GM12878 (cell line): Measurements from ENCODE around the gene DES. TPM values are rescaled to one million over a fixed set of nuclear protein-coding genes. Genes with fewer than 3 reads are reported as not detected.

Experiments used
- ATAC-seq: fragments of 200-7000 bp; cut with Tn5 transposase; 3 replicates; pipeline ENCODE4 v1.9.1; 2020; ENCODE audit warnings: mild to moderate bottlenecking, moderate library complexity
- BruUV-seq: library from RNA; stranded (reverse); fragments of 400-500 nt; replicated peaks from 2 replicates; lab custom pipeline; 2021; lab: Mats Ljungman, UMichigan
- CTCF ChIA-PET: fragments of 300-600 bp; sonication (Branson Sonifier 250); formaldehyde crosslinking; extraction: SDS; loops from one replicate; lab custom pipeline; 2021; ENCODE audit warnings: inconsistent platforms; lab: Yijun Ruan, JAX
- POLR2A ChIA-PET: fragments of 350-600 bp; formaldehyde crosslinking; extraction: SDS; loops from one replicate; lab custom pipeline; 2021; ENCODE audit warnings: inconsistent platforms; lab: Charles Lee
- RAD21 ChIA-PET: fragments of 300-600 bp; sonication (Branson Sonifier 250); formaldehyde crosslinking; loops from one replicate; lab custom pipeline; 2023; ENCODE audit warnings: antibody characterized with exemption; ENCODE audit not compliant: unreplicated experiment; lab: Charles Lee
- SMC1A ChIA-PET: fragments of 300-600 bp; sonication (Branson Sonifier 250); formaldehyde crosslinking; loops from one replicate; lab custom pipeline; 2023; ENCODE audit not compliant: unreplicated experiment, uncharacterized antibody; lab: Charles Lee
- DNase-seq: peaks from one replicate; pipeline ENCODE4 v3.0.0-alpha.2; 2011; ENCODE audit warnings: low read depth, low spot score
- FAIRE-seq: peaks from 3 replicates; lab custom pipeline; 2011; peaks lifted over from hg19 to GRCh38; lab: Jason Lieb, UNC
- H2AFZ ChIP-seq: 2 replicates; pipeline ENCODE4 v1.6.0; 2011; ENCODE audit warnings: low read depth, low read length, control low read depth; ENCODE audit not compliant: control insufficient read depth
- H3K27ac ChIP-seq: 2 replicates; pipeline ENCODE4 v1.5.1; 2011; ENCODE audit warnings: control low read depth; ENCODE audit not compliant: control insufficient read depth, insufficient read depth
- H3K27me3 ChIP-seq, 2 experiments: replicated peaks in 1 of 2; 2 replicates each; pipeline versions ENCODE4 v1.6.0 to v1.6.1; 2011; ENCODE audit warnings: low read length in 1 of 2; ENCODE audit not compliant: control insufficient read depth in 2 of 2, insufficient read depth in 2 of 2
- H3K36me3 ChIP-seq, 2 experiments: 2 replicates each; pipeline ENCODE4 v1.5.1; 2011; ENCODE audit warnings: low read length in 1 of 2; ENCODE audit not compliant: control insufficient read depth in 2 of 2, insufficient read depth in 2 of 2
- H3K4me1 ChIP-seq: 2 replicates; pipeline ENCODE4 v1.6.1; 2011; ENCODE audit warnings: mild to moderate bottlenecking, low read length, moderate library complexity, mixed read lengths; ENCODE audit not compliant: control insufficient read depth, insufficient read depth
- H3K4me2 ChIP-seq: 2 replicates; pipeline ENCODE4 v1.6.0; 2011; ENCODE audit warnings: control low read depth; ENCODE audit not compliant: control insufficient read depth, insufficient read depth
- H3K4me3 ChIP-seq: fragments of 200-600 bp; sonication (generic); 2 replicates; pipeline ENCODE4 v1.5.1; 2016
- H3K79me2 ChIP-seq: 2 replicates; pipeline ENCODE4 v1.6.0; 2011; ENCODE audit warnings: low read length; ENCODE audit not compliant: control insufficient read depth, insufficient read depth
- H3K9ac ChIP-seq: 2 replicates; pipeline ENCODE4 v1.8.0; 2011; ENCODE audit warnings: low read length, control low read depth, mixed read lengths; ENCODE audit not compliant: control insufficient read depth, insufficient read depth
- H3K9me3 ChIP-seq: replicated peaks from 3 replicates; pipeline ENCODE4 v1.5.1; 2011; ENCODE audit warnings: mild to moderate bottlenecking, low read length; ENCODE audit not compliant: control insufficient read depth, insufficient read depth
- H4K20me1 ChIP-seq: 2 replicates; pipeline ENCODE4 v1.6.0; 2011; ENCODE audit not compliant: control insufficient read depth, insufficient read depth
- CEBPB ChIP-seq, 2 experiments: fragments of 150-350 bp in 1 of 2; IDR thresholded peaks; 2 replicates each; pipeline ENCODE4 v1.6.1; 2012 to 2014; ENCODE audit warnings: low read depth in 2 of 2, low read length in 2 of 2, borderline replicate concordance in 1 of 2, inconsistent platforms in 1 of 2
- EP300 ChIP-seq, 2 experiments: fragments of 150-350 bp in 1 of 2; IDR thresholded peaks; 2 replicates each; pipeline ENCODE4 v1.6.1; 2011 to 2012; ENCODE audit warnings: low read depth in 2 of 2, low read length in 2 of 2, borderline replicate concordance in 1 of 2, improper control_type of control experiment in 1 of 2, inconsistent platforms in 1 of 2; ENCODE audit not compliant: control insufficient read depth in 1 of 2
- PML ChIP-seq: IDR thresholded peaks from 2 replicates; pipeline ENCODE4 v1.6.1; 2012; ENCODE audit warnings: low read length, inconsistent platforms
- POLR2A ChIP-seq: IDR thresholded peaks from 2 replicates; pipeline ENCODE4 v1.6.1; 2011; ENCODE audit warnings: low read depth, mild to moderate bottlenecking, low read length
- REST ChIP-seq: IDR thresholded peaks from 2 replicates; pipeline ENCODE4 v1.6.1; 2012; ENCODE audit warnings: mild to moderate bottlenecking, low read depth, low read length
- ZBED1 ChIP-seq: IDR thresholded peaks from 2 replicates; pipeline ENCODE4 v1.6.1; 2016; ENCODE audit warnings: borderline replicate concordance
- ZNF217 ChIP-seq: fragments of 450-650 bp; IDR thresholded peaks from 2 replicates; pipeline ENCODE4 v1.6.1; 2017; ENCODE audit warnings: antibody characterized with exemption, mild to moderate bottlenecking
- WGBS: methylation state at CpG from one replicate; pipeline ENCODE4 v1.1.6; 2016; ENCODE audit warnings: low lambda C conversion rate; ENCODE audit not compliant: insufficient replicate concordance, insufficient coverage; ENCODE audit errors: missing lambda C conversion rate; 5-methylcytosine and 5-hydroxymethylcytosine counted together
- in situ Hi-C: fragments of 300-500 bp; cut with MboI; formaldehyde crosslinking; loops from 9 replicates; pipeline ENCODE4 v1.14.3; 2018; ENCODE audit warnings: mixed read lengths
- intact Hi-C: fragments of 100-400 bp; cut with micrococcal nuclease; formaldehyde crosslinking; loops from one replicate; pipeline ENCODE4 v1.14.2; 2022; ENCODE audit not compliant: unreplicated experiment
- polyA plus RNA-seq, 11 experiments: library from polyadenylated mRNA; depleted of rRNA in 4 of 11; unstranded in 6 of 11; stranded (reverse) in 5 of 11; fragments of >200 nt; fragmentation: Nextera tagmentation in 4 of 11; fragmentation: Illumina TruSeq in 1 of 11; extraction: Ambion mirVana in 4 of 11; extraction: Trizol in 1 of 11; gene quantifications; 1 replicate in 1 of 11; 2 replicates in 10 of 11; pipeline versions ENCODE4 v1.2.1 to v1.2.3, GENCODE V29; 2011 to 2016; ENCODE audit warnings: inconsistent platforms in 2 of 11, missing spikeins in 2 of 11, low read depth in 1 of 11
- total RNA-seq, 4 experiments: library from RNA; depleted of rRNA in 3 of 4; stranded (reverse); fragments of >200 nt in 3 of 4; fragmentation: Illumina TruSeq in 1 of 4; extraction: Trizol in 1 of 4; gene quantifications; 2 replicates each; pipeline versions ENCODE4 v1.2.1 to v1.2.3, GENCODE V29; 2013 to 2021
- TF ChIP-seq, protein P1 (sequence below): IDR thresholded peaks from 2 replicates; pipeline ENCODE4 v1.6.1; 2012; ENCODE audit warnings: low read depth, low read length, improper control_type of control experiment
- TF ChIP-seq, protein P2 (sequence below): IDR thresholded peaks from 2 replicates; pipeline ENCODE4 v1.6.1; 2012; ENCODE audit warnings: improper control_type of control experiment, low read depth, low read length; ENCODE audit not compliant: insufficient replicate concordance
- TF ChIP-seq, protein P3 (sequence below): fragments of 450-650 bp; IDR thresholded peaks from 2 replicates; pipeline ENCODE4 v1.6.1; 2017; ENCODE audit warnings: mild to moderate bottlenecking, low read depth, inconsistent platforms; ENCODE audit not compliant: poor library complexity, severe bottlenecking

DES gene
- total and polyA plus RNA-seq, 10 of the 15 experiments (the other 5 are each of a cell fraction or from before 2014, with no cell fraction given) = 0.80 TPM; not detected in 9

DNA sequence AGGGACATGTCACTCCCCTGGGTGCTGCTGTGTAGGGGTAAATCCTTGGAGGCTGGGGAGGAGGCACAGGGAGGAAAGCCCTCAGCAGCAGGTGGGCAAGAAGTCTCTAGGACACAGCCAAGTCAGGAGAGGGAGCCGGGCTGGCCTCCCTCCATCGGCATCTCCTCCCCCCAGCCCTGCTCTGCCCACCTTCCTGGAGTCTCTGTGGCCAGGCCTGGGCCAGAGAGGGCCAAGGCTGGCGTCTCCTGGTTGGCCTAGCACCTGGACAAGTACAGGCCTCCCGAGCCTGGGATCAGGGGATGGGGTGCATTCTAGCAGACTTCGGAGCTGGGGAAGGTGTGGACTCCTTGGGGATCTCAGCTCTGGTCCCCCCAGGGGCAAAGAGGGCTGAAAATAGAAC, 18.3 kb downstream of the DES start:
- in situ Hi-C loops = no loop called here
- Histone ChIP-seq H3K9ac (no peak overlapping the region), H4K20me1 (no peaks in the 10 kb centered on the region; the same call in 1 of the 2 replicates), H3K4me2 (no peak overlapping the region), H3K79me2 (no peaks in the 10 kb centered on the region), H3K4me1 (no peaks in the 10 kb centered on the region), H3K36me3 (no peaks in the 10 kb centered on the region), H3K9me3 (no peaks in the 10 kb centered on the region), H3K27ac (no peak overlapping the region), H3K27me3 (peaks cover 7 to 19% of the 10 kb centered on the region in 2 experiments), H3K4me3 (no peak overlapping the region), H2AFZ (no peak overlapping the region)
- no peak for DNase-seq
- ATAC-seq = no peak
- BruUV-seq = no TSS peak
- POLR2A ChIA-PET = no interaction called here
- RAD21 ChIA-PET = interaction anchor here (0.8 kb wide), 1 partner anchor 93 kb away, joined by 3 read pairs; no protein-coding TSS in a partner anchor
- CTCF ChIA-PET = interaction anchor here (0.9 kb wide), 2 partner anchors 33 to 45 kb away, joined by 3 read pairs; no protein-coding TSS in a partner anchor
- no peak for FAIRE-seq
- WGBS = 3% methylated on average over 5 of the region's 5 CpGs
- SMC1A ChIA-PET = no interaction called here
- intact Hi-C loops = no loop called here
- TF ChIP-seq, protein P1, sequence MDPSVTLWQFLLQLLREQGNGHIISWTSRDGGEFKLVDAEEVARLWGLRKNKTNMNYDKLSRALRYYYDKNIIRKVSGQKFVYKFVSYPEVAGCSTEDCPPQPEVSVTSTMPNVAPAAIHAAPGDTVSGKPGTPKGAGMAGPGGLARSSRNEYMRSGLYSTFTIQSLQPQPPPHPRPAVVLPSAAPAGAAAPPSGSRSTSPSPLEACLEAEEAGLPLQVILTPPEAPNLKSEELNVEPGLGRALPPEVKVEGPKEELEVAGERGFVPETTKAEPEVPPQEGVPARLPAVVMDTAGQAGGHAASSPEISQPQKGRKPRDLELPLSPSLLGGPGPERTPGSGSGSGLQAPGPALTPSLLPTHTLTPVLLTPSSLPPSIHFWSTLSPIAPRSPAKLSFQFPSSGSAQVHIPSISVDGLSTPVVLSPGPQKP = no peak
- no peak for TF ChIP-seq PML
- TF ChIP-seq, protein P2, sequence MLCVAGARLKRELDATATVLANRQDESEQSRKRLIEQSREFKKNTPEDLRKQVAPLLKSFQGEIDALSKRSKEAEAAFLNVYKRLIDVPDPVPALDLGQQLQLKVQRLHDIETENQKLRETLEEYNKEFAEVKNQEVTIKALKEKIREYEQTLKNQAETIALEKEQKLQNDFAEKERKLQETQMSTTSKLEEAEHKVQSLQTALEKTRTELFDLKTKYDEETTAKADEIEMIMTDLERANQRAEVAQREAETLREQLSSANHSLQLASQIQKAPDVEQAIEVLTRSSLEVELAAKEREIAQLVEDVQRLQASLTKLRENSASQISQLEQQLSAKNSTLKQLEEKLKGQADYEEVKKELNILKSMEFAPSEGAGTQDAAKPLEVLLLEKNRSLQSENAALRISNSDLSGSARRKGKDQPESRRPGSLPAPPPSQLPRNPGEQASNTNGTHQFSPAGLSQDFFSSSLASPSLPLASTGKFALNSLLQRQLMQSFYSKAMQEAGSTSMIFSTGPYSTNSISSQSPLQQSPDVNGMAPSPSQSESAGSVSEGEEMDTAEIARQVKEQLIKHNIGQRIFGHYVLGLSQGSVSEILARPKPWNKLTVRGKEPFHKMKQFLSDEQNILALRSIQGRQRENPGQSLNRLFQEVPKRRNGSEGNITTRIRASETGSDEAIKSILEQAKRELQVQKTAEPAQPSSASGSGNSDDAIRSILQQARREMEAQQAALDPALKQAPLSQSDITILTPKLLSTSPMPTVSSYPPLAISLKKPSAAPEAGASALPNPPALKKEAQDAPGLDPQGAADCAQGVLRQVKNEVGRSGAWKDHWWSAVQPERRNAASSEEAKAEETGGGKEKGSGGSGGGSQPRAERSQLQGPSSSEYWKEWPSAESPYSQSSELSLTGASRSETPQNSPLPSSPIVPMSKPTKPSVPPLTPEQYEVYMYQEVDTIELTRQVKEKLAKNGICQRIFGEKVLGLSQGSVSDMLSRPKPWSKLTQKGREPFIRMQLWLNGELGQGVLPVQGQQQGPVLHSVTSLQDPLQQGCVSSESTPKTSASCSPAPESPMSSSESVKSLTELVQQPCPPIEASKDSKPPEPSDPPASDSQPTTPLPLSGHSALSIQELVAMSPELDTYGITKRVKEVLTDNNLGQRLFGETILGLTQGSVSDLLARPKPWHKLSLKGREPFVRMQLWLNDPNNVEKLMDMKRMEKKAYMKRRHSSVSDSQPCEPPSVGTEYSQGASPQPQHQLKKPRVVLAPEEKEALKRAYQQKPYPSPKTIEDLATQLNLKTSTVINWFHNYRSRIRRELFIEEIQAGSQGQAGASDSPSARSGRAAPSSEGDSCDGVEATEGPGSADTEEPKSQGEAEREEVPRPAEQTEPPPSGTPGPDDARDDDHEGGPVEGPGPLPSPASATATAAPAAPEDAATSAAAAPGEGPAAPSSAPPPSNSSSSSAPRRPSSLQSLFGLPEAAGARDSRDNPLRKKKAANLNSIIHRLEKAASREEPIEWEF = no peak
- no peak for TF ChIP-seq ZBED1
- no peak for TF ChIP-seq POLR2A
- no peak for TF ChIP-seq CEBPB (IDR thresholded peaks at IDR 0.05; ENCODE audit: borderline replicate concordance in 1 of 2, low read depth in 2 of 2, low read length in 2 of 2)
- no peak for TF ChIP-seq REST
- no peak for TF ChIP-seq EP300 (IDR thresholded peaks at IDR 0.05; ENCODE audit: borderline replicate concordance in 1 of 2, control insufficient read depth in 1 of 2, low read depth in 2 of 2, low read length in 2 of 2)
- TF ChIP-seq, protein P3, sequence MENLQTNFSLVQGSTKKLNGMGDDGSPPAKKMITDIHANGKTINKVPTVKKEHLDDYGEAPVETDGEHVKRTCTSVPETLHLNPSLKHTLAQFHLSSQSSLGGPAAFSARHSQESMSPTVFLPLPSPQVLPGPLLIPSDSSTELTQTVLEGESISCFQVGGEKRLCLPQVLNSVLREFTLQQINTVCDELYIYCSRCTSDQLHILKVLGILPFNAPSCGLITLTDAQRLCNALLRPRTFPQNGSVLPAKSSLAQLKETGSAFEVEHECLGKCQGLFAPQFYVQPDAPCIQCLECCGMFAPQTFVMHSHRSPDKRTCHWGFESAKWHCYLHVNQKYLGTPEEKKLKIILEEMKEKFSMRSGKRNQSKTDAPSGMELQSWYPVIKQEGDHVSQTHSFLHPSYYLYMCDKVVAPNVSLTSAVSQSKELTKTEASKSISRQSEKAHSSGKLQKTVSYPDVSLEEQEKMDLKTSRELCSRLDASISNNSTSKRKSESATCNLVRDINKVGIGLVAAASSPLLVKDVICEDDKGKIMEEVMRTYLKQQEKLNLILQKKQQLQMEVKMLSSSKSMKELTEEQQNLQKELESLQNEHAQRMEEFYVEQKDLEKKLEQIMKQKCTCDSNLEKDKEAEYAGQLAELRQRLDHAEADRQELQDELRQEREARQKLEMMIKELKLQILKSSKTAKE = no peak
- TF ChIP-seq ZNF217 = no peak
